IPS-NIHi7 (cell line): ENCODE results near the gene NDUFA1.
"Not testable (repeated sequence)": the region's sequence is repeated elsewhere in the genome, so short reads cannot be mapped to it uniquely, and the experiment has no call there.

Source experiments
- DNase-seq: peaks from one replicate; pipeline ENCODE4 v3.0.0; 2012; ENCODE audit warnings: mixed read lengths; ENCODE audit errors: extremely low spot score

Gene NDUFA1

DNA sequence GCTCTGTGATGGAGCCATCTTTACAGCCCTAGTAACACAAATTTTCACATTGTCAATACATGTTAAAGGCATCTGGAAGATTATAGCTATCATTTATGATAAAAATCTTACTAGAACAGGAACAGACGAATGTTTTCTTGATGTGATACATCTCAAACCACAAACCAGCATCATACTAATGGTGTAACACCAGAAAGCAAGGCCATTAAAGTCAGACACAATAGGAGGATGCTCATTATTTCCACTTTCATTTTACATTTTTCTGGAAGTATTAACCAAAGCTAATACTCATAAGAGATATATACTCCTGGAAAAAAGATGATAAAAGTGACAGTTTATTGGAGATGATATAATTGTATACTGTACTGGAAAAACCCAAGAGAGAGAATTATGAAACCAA lies 29.3 kb downstream of the NDUFA1 start:
- no peak for DNase-seq

DNA sequence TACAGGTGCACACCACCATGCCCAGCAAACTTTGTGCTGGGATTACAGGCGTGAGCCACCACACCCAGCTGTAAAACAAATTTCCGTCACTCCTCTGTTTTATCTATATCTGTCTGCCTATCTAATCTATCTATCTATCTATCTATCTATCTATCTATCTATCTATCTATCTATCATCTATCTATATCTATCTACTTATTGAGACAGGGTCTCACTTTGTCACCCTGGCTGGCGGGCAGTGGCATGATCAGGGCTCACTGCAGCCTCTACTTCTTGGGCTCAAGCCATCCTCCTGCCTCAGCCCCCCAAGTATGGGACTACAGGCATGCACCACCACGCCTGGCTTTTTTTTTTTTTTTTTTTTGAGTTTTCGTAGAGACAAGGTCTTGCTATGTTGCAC lies 44.7 kb downstream of the NDUFA1 start:
- no peak for DNase-seq

DNA sequence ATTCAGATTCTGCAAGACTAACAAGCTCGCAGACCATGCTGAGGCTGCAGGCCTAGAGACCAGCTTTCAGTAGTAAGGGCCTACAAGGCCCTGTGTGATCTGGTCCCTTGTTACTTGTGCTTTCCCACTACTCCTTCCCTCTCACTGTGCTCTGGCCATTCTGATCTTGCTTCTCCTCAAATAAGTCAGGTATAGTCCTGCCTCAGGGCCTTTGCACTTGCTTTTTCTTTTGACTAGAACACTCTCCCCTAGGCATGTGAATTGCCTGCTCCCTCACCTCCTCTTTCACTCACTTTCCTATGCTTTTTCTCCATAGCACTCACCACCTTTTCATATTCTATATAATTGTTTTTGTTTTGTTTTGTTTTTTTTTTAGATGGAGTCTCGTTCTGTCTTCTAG lies 46.2 kb downstream of the NDUFA1 start:
- DNase-seq = no peak

DNA sequence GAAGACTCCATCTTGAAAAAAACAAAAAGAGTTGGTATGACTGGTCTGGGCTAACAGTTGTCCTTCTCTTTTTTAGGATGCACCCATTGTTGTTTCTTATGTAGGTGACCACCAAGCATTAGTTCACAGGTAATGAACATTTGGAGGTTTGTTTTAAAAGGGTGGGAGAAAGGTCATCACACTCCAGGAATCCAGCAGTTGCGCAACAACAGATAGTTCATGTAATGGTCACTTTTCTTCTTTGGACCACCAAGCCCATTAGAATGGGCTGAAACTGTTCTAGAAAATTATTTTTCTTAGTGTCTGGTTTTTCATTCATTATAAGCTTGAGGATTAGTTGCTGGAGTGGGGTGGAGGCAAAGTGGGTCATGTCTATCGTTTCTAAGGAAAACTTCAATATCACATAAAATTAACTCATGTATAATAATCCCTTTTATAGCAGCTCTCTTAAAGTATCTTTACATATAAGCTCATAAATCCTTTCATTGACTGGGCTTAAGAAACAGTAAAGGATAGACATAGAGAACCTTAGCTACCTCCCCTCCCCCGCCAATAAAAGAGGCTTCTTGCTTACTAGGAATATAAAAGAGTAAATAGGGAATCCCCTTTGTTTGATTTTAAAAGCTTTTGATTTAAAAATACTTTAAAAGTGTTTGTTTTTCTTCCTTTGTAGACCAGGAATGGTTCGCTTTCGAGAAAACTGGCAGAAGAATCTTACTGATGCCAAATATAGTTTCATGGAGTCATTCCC lies 48.4 kb downstream of the NDUFA1 start:
- DNase-seq = no peak

DNA sequence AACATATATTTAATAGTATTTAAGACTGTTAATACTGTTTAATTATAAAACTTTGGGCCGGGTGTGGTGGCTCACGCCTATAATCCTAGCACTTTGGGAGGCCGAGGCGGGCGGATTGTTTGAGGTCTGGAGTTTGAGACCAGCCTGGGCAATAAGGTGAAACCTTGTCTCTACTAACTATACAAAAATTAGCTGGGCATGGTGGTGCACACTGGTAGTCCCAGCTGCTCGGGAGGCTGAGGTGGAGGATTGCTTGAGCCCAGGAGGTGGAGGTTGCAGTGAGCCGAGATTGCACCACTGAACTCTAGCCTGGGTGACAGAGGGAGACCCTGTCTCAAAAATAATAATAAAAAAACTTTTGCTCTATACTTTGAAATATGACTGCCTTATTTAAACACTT lies 50.8 kb downstream of the NDUFA1 start:
- DNase-seq = not testable (repeated sequence)
